B cell (primary cell): ENCODE measurements around the gene PCSK6. TPM values are rescaled to one million over a fixed set of nuclear protein-coding genes. Genes with fewer than 3 reads are reported as not detected.

Source experiments
- ATAC-seq: fragments of 200-7000 bp; cut with Tn5 transposase; one replicate; pipeline ENCODE4 v1.10.0; 2021; ENCODE audit warnings: low read depth, mild to moderate bottlenecking, moderate number of reproducible peaks, moderate library complexity
- CTCF ChIA-PET: fragments of 350-600 bp; sonication (Branson Sonifier 250); formaldehyde crosslinking; loops from one replicate; lab custom pipeline; 2021; ENCODE audit warnings: antibody characterized with exemption, inconsistent platforms; lab: Charles Lee
- POLR2A ChIA-PET: fragments of 350-600 bp; sonication (Branson Sonifier 250); formaldehyde crosslinking; loops from one replicate; lab custom pipeline; 2021; ENCODE audit warnings: antibody characterized with exemption; lab: Charles Lee
- DNase-seq: peaks from one replicate; pipeline ENCODE4 v3.0.0; 2013
- H2AFZ ChIP-seq: 2 replicates; pipeline ENCODE4 v1.6.1; 2012; ENCODE audit warnings: mild to moderate bottlenecking, low read depth, low read length; ENCODE audit not compliant: insufficient read depth, poor library complexity, severe bottlenecking
- H3K27ac ChIP-seq, 2 donors: 1 replicate in 1 of 2; 2 replicates in 1 of 2; pipeline ENCODE4 v1.5.1; 2012 to 2013; ENCODE audit warnings: low read length in 2 of 2, mild to moderate bottlenecking in 2 of 2, moderate library complexity in 1 of 2
- H3K27me3 ChIP-seq, 4 experiments: fragments of 200-600 bp in 1 of 4; sonication (generic) in 1 of 4; replicated peaks in 1 of 4; 1 replicate in 2 of 4; 2 replicates in 2 of 4; pipeline versions ENCODE4 v1.6.1 to v1.7.0; 2013 to 2016; ENCODE audit warnings: low read length in 3 of 4, mild to moderate bottlenecking in 2 of 4, mixed read lengths in 1 of 4, moderate library complexity in 1 of 4; ENCODE audit not compliant: insufficient read depth in 4 of 4, control insufficient read depth in 3 of 4; ENCODE audit errors: control extremely low read depth in 1 of 4
- H3K36me3 ChIP-seq, 2 experiments: replicated peaks in 1 of 2; 1 replicate in 1 of 2; 2 replicates in 1 of 2; pipeline versions ENCODE4 v1.6.1 to v1.7.1; 2013; ENCODE audit warnings: low read length in 1 of 2; ENCODE audit not compliant: insufficient read depth in 2 of 2, control insufficient read depth in 1 of 2; ENCODE audit errors: control extremely low read depth in 1 of 2, extremely low read depth in 1 of 2
- H3K4me1 ChIP-seq, 2 donors: fragments of 200-600 bp in 1 of 2; sonication (generic) in 1 of 2; 1 replicate in 1 of 2; 2 replicates in 1 of 2; pipeline versions ENCODE4 v1.5.1 to v1.6.1; 2013 to 2017; ENCODE audit warnings: low read length in 2 of 2; ENCODE audit not compliant: control insufficient read depth in 2 of 2, insufficient read depth in 2 of 2
- H3K4me2 ChIP-seq: replicated peaks from 2 replicates; pipeline ENCODE3; 2012; ENCODE audit warnings: mild to moderate bottlenecking, low read depth, low read length; ENCODE audit not compliant: poor library complexity, severe bottlenecking
- H3K4me3 ChIP-seq, 5 experiments: fragments of 200-600 bp in 1 of 5; sonication (generic) in 1 of 5; 1 replicate in 3 of 5; 2 replicates in 2 of 5; pipeline versions ENCODE4 v1.5.1 to v1.7.0; 2011 to 2016; ENCODE audit warnings: low read length in 4 of 5, mild to moderate bottlenecking in 4 of 5, low read depth in 2 of 5, control low read depth in 1 of 5, moderate library complexity in 1 of 5; ENCODE audit not compliant: insufficient read depth in 1 of 5; ENCODE audit errors: control extremely low read depth in 1 of 5, extremely low read depth in 1 of 5
- H3K79me2 ChIP-seq: fragments of 200-600 bp; sonication (generic); one replicate; pipeline ENCODE4 v1.6.0; 2016; ENCODE audit warnings: low read length; ENCODE audit not compliant: control insufficient read depth, insufficient read depth
- H3K9ac ChIP-seq: fragments of 200-600 bp; sonication (generic); 2 replicates; pipeline ENCODE4 v1.6.1; 2017; ENCODE audit warnings: mild to moderate bottlenecking, low read length, moderate library complexity
- H3K9me3 ChIP-seq, 3 donors: one replicate each; pipeline versions ENCODE4 v1.6.1 to v1.7.1; 2013; ENCODE audit warnings: low read length in 2 of 3; ENCODE audit not compliant: control insufficient read depth in 2 of 3, insufficient read depth in 1 of 3; ENCODE audit errors: control extremely low read depth in 1 of 3
- H4K20me1 ChIP-seq: 2 replicates; pipeline ENCODE4 v1.6.0; 2012; ENCODE audit warnings: mild to moderate bottlenecking, low read length; ENCODE audit not compliant: insufficient read depth, control insufficient read depth, poor library complexity, severe bottlenecking
- H3K27ac Mint-ChIP-seq: one replicate; pipeline ENCODE4 v1.8.0; 2021; ENCODE audit warnings: mixed read lengths
- H3K27me3 Mint-ChIP-seq: one replicate; pipeline ENCODE4 v1.8.0; 2021; ENCODE audit warnings: mixed read lengths
- H3K4me1 Mint-ChIP-seq: one replicate; pipeline ENCODE4 v1.8.0; 2021; ENCODE audit warnings: mixed read lengths
- H3K4me3 Mint-ChIP-seq: one replicate; pipeline ENCODE4 v1.8.0; 2021; ENCODE audit warnings: mixed read lengths
- H3K9me3 Mint-ChIP-seq: one replicate; pipeline ENCODE4 v1.8.0; 2022; ENCODE audit warnings: mixed read lengths; ENCODE audit not compliant: insufficient read depth
- CTCF ChIP-seq: fragments of 200-600 bp; IDR thresholded peaks from one replicate; pipeline ENCODE4 v1.8.0; 2022; ENCODE audit warnings: antibody characterized with exemption, mild to moderate bottlenecking
- EZH2 ChIP-seq: IDR thresholded peaks from 2 replicates; pipeline ENCODE4 v1.6.1; 2012; ENCODE audit warnings: borderline replicate concordance, low read depth, mild to moderate bottlenecking, moderate library complexity, low read length; ENCODE audit not compliant: insufficient read depth, poor library complexity, severe bottlenecking
- WGBS: methylation state at CpG from one replicate; pipeline ENCODE4 v1.1.5; 2013; ENCODE audit warnings: missing lambda C conversion rate; ENCODE audit not compliant: insufficient coverage; 5-methylcytosine and 5-hydroxymethylcytosine counted together
- intact Hi-C: fragments of 100-400 bp; cut with micrococcal nuclease; formaldehyde crosslinking; loops from one replicate; pipeline ENCODE4 v1.10.0; 2022
- polyA plus RNA-seq: library from polyadenylated mRNA; depleted of rRNA; stranded (reverse); fragments of >200 nt; gene quantifications from 2 replicates; pipeline ENCODE4 v1.2.3, GENCODE V29; 2012
- total RNA-seq, 2 donors: library from RNA; stranded (reverse); fragments of 120-200 nt in 1 of 2; gene quantifications; 1 replicate in 1 of 2; 2 replicates in 1 of 2; pipeline versions ENCODE4 v1.2.3 to v1.2.4, GENCODE V29; 2013 to 2022

Gene PCSK6
- total and polyA plus RNA-seq, 2 donors (not counting 1 experiment from before 2014, with no cell fraction given), result 0.66 to 1.6 TPM

DNA sequence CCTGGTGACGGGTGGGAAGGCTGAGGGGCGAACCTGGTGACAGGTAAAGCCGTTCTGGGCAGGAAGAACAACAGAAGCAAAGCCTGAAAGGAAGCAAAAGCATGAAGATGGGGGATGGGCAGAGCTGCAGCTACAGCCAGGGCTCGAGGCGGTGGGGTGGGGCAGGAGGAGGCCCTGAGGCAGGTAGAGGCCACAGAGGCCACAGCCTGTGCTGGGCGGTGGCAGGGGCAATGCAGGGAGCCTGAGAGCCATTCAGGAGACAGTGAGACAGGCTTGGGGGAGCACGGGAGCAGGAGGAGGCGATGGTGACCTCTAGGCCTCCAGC, 8.2 kb downstream of the PCSK6 start:
- ChIA-PET CTCF (no interaction called here), POLR2A (no interaction called here)
- peaks cover 13% of the 10 kb centered on the region for H3K27me3 Mint-ChIP-seq
- H3K9me3 Mint-ChIP-seq, result no peaks in the 10 kb centered on the region
- Histone ChIP-seq H3K4me1 (no peaks in the 10 kb centered on the region), H3K4me2 (no peak overlapping the region), H3K36me3 (no peaks in the 10 kb centered on the region), H3K27ac (no peak overlapping the region), H3K27me3 (peaks cover 0 to 4% (median 0%) of the 10 kb centered on the region in 4 experiments), H3K79me2 (no peaks in the 10 kb centered on the region), H3K9ac (no peak overlapping the region), H4K20me1 (no peaks in the 10 kb centered on the region), H2AFZ (no peak overlapping the region), H3K9me3 (peaks cover 0 to 5% (median 0%) of the 10 kb centered on the region in 3 donors), H3K4me3 (no peak overlapping the region)
- ATAC-seq (no peak), DNase-seq (no peak)
- no peak overlapping the region for H3K27ac Mint-ChIP-seq
- 86% methylated on average over 8 of the region's 8 CpGs for WGBS
- H3K4me3 Mint-ChIP-seq, result no peak overlapping the region
- TF ChIP-seq EZH2 (no peak), CTCF (no peak)
- H3K4me1 Mint-ChIP-seq, result no peaks in the 10 kb centered on the region
- intact Hi-C loops, result no loop called here

DNA sequence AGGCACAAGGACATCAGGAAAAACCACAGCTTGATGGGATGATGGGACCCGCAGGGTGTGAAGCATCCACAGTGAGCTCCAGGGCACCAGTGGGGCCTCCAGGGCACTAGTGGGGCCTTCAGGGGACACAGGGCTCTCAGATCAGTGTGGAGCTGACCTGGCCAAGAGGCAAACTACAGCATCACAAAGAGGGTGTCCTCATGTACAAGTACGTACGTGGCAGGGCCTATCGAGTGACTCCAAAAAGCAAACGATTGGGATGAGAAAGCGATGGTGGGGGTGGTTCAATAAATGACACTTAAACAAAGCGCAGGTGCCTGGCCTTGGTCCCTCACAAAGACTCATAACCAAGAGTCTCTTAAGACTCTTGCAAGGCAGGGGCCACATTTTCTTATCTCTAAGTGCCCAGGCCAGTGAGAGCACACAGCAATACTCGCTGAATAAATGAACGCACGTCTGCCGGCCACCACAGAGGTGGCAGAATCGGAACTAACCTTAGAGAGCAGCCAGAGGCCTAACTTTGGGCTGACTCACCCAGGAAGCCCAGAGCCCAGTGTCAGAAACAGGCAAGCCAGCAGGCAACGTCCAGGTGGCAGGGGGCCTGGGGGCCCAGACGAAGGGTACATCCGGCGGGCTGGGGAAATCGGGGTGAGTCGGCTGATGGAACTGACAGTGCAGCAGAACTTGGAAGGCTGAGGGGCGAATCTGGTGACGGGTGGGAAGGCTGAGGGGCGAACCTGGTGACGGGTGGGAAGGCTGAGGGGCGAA, 8.7 kb downstream of the PCSK6 start:
- Mint-ChIP-seq H3K4me3 (no peak overlapping the region), H3K27me3 (peaks cover 11% of the 10 kb centered on the region), H3K4me1 (no peaks in the 10 kb centered on the region), H3K9me3 (no peaks in the 10 kb centered on the region), H3K27ac (no peak overlapping the region)
- no peaks in the 10 kb centered on the region for H3K79me2 ChIP-seq
- peaks cover 0 to 5% (median 0%) of the 10 kb centered on the region in 3 donors for H3K9me3 ChIP-seq
- no peak overlapping the region for H3K27ac ChIP-seq
- POLR2A ChIA-PET, result no interaction called here
- 81% methylated on average over 23 of the region's 23 CpGs for WGBS
- CTCF ChIA-PET, result no interaction called here
- ATAC-seq (no peak), DNase-seq (no peak)
- peaks cover 0 to 3% (median 0%) of the 10 kb centered on the region in 4 experiments for H3K27me3 ChIP-seq
- H2AFZ ChIP-seq, result no peak overlapping the region
- H3K36me3 ChIP-seq, result no peaks in the 10 kb centered on the region
- H4K20me1 ChIP-seq, result no peaks in the 10 kb centered on the region
- TF ChIP-seq EZH2 (no peak), CTCF (no peak)
- no peak overlapping the region for H3K4me3 ChIP-seq
- H3K4me1 ChIP-seq, result no peaks in the 10 kb centered on the region
- intact Hi-C loops, result no loop called here
- H3K4me2 ChIP-seq, result no peak overlapping the region
- H3K9ac ChIP-seq, result no peak overlapping the region
